Stimulated activated naive CD8-positive, alpha-beta T cell treated with anti-CD3 and anti-CD28 coated beads, Interleukin-15, Interleukin-2, amounts not matched to agents 100 ng/mL and 50 ng/mL, for 24 hours (primary cell): ENCODE data around the gene SECISBP2L.
A peak's percentile ranks its signal among the peaks of the same experiment; 100 is the strongest.

Experiments
- H3K27ac Mint-ChIP-seq: one replicate; pipeline ENCODE4 v1.8.0; 2021; ENCODE audit warnings: mild to moderate bottlenecking, mixed read lengths
- H3K27me3 Mint-ChIP-seq: one replicate; pipeline ENCODE4 v1.8.0; 2021; ENCODE audit warnings: mixed read lengths
- H3K36me3 Mint-ChIP-seq: one replicate; pipeline ENCODE4 v1.8.0; 2021; ENCODE audit warnings: low read depth, mixed read lengths
- H3K4me1 Mint-ChIP-seq: one replicate; pipeline ENCODE4 v1.8.0; 2021; ENCODE audit warnings: low read depth, mixed read lengths
- H3K4me3 Mint-ChIP-seq: one replicate; pipeline ENCODE4 v1.8.0; 2021; ENCODE audit warnings: mild to moderate bottlenecking, mixed read lengths
- H3K9me3 Mint-ChIP-seq: one replicate; pipeline ENCODE4 v1.8.0; 2021; ENCODE audit warnings: mixed read lengths

Gene SECISBP2L

DNA sequence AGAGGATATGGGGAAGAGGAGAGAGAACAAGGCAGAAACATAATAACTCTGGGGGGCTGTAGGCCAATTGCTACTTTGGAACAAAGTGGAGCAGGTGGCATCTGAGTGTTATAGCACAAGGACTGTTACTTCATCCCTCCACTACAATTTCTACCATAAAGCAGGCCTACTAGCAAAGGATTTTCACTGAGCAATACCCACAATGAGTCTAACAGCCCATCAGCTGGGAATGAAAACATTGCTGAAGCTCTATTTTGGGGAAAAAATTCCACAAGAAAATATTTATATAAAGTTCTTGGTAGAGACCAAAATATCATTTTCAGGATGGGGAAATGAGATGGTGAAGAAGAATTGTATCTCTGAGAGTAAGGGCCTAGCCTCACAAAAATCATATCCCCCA, 78.9 kb downstream of the SECISBP2L start:
- H3K27me3 Mint-ChIP-seq: peaks cover 28% of the 10 kb centered on the region
- peaks cover 3% of the 10 kb centered on the region for H3K9me3 Mint-ChIP-seq
- H3K27ac Mint-ChIP-seq: peak overlapping the region; percentile 94
- peaks cover 52% of the 10 kb centered on the region for H3K4me1 Mint-ChIP-seq
- no peaks in the 10 kb centered on the region for H3K36me3 Mint-ChIP-seq
- peak overlapping the region; percentile 60 for H3K4me3 Mint-ChIP-seq

DNA sequence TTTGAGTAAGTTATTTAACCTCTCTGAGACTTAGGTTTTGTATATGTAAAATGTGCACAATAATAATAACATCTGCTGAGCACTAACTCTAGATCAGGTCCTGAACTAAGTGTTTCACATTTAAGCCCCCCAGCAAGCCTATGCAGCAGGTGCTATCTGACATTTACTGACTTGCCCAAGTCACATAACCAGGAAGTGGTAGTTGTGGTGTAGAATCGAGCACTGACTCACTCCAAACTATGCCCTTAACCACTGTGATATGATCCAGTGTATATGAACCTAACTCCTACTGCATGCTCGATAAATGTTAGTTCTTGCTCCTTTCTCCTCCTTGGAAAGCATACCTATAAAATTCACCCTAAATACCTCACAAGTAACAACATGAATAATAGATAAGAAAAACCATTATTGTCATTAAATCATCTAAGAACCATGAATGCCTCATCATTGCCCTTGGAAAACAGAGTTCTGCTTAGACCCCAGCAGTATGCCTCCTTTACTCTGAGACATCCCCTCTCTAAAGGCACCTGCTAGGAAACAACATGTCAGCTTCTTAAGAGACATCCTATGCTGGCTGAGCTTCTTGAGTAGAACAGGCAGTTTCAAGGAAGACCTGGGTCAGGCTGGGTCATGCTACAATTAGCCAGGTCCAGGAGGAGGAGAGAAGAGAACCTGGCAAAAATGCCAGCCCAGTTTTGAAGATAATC, 79.5 kb downstream of the SECISBP2L start:
- Mint-ChIP-seq H3K4me3 (peak overlapping the region; percentile 60), H3K27me3 (peaks cover 33% of the 10 kb centered on the region), H3K9me3 (peaks cover 3% of the 10 kb centered on the region), H3K36me3 (no peaks in the 10 kb centered on the region), H3K4me1 (peaks cover 56% of the 10 kb centered on the region), H3K27ac (peak overlapping the region; percentile 94)

DNA sequence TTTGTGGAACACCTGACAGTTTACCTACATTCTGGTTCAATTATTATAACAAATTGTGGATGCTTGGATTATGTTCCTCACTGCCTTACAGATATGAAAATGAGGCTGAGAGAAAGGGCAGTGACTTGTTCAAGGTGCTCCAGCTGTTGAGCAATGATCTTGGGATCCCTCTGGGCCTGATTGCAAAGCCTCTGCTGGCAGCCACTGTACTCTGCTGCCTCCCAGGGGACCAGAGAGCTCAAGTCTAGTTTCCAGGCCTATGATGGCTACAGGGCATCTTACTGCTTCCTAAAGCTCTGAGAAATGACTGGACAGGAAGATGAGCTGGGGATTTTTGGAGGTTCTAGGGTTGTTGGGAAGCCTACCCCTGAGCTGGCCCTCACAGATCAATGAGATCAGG, 80.3 kb downstream of the SECISBP2L start:
- H3K27ac Mint-ChIP-seq: peak overlapping the region; percentile 94
- H3K4me1 Mint-ChIP-seq: peaks cover 63% of the 10 kb centered on the region
- H3K9me3 Mint-ChIP-seq: peaks cover 3% of the 10 kb centered on the region
- no peaks in the 10 kb centered on the region for H3K36me3 Mint-ChIP-seq
- H3K27me3 Mint-ChIP-seq: peaks cover 33% of the 10 kb centered on the region
- peak overlapping the region; percentile 60 for H3K4me3 Mint-ChIP-seq

DNA sequence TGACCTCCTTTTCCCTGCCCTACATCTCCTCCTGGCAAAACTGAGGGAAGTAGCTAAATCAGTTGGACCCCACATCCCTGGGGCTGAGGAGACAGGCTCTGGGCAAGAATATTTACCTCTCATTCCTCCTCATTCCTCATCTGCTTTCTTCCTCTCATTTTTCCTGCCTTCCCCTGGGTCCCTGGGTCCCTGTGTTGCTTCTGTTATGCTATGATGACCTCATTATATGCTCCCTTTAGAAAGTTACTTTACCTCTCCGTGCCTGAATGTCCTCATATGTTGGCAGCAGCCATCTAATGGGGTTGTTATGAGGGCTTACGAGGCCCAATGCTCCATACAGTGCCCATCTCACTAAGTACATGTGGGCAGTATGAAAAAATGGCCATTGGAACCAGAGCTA, 81.3 kb downstream of the SECISBP2L start:
- H3K27me3 Mint-ChIP-seq: peaks cover 31% of the 10 kb centered on the region
- peaks cover 57% of the 10 kb centered on the region for H3K4me1 Mint-ChIP-seq
- H3K4me3 Mint-ChIP-seq: peak overlapping the region; percentile 82
- no peaks in the 10 kb centered on the region for H3K36me3 Mint-ChIP-seq
- H3K27ac Mint-ChIP-seq: peak overlapping the region; percentile 87
- peaks cover 3% of the 10 kb centered on the region for H3K9me3 Mint-ChIP-seq

DNA sequence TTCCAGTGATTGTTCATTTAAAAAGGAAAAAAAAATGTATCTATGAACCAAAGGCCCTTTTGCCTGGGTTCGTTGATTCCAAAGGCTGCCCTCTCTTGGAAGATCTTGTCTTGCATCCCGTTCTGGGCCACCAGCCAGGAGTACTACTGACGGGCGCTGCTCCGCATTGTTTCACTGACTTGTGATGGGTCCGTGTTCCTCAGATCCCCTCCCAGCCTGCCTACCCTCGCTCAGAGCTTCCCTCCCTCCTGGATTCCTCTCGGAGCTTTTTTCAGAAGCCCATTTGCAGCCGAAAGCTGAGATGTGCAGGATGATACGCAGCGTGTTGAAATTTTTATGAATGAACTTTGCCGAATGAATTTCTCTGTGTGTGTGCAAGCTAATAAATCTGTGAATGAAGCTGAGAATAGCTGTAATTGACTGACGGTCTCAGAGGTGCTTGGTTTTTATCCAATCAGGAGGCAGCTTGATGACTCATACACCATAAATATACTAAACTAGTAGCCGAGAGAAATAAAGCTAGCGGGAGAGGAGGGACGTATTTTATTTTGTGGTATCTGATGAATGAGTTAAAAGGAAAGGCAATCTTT, 82.6 kb downstream of the SECISBP2L start, which contains the start of gene SHC4:
Gene SHC4, minus strand, starts transcription at position 396 of the 590 bp plus-strand sequence. CDS start 904 bp downstream, outside the sequence.
- peaks cover 41% of the 10 kb centered on the region for H3K27me3 Mint-ChIP-seq
- peak within 1 kb of the TSS; percentile 87 for H3K27ac Mint-ChIP-seq
- H3K4me1 Mint-ChIP-seq: peaks cover 57% of the 10 kb centered on the region
- no peaks in the 10 kb centered on the region for H3K36me3 Mint-ChIP-seq
- H3K4me3 Mint-ChIP-seq: peak within 1 kb of the TSS; percentile 82
- peaks cover 3% of the 10 kb centered on the region for H3K9me3 Mint-ChIP-seq

DNA sequence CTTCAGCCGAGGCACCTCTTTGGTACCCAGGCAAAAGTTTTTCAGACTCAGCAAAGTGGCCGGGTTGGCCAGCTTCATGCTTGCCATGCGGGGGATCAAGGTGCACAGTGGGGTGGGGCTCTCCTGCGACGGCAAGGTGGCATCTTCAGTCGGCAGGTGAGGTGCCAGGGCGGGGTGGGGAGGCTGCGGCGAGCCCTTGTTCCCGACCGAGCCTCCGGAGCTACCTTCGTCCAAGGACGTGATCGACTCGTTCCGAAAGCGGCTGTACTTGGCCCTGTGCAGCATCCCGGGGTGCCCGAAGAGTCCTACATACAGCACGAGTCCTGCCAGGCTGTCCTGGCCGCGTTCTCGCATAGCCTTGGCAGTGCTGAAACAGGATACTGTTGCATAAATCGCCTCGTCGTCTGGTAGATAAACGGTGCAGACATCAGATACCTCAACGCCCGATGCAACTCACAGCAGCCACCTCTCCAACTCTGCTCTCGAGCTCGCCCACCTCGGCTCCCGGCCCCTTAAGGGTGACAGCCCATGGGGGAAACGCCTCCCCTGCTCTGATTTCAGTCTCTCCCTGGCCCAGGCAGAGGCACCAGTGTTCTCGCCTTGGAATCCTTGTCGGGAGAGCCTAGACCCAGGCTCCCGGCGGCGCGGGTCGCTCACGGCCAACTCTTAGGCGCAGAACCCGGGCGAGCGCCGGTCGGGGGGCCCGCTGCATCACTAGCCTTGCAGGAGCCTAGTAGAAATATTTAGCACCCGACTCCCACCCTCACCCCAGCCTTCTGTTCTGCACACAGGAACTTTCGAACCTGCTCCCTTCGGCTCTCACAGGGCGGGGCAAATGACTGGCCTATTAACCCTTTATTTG, 83.4 kb downstream of the SECISBP2L start:
- peaks cover 57% of the 10 kb centered on the region for H3K4me1 Mint-ChIP-seq
- peaks cover 45% of the 10 kb centered on the region for H3K27me3 Mint-ChIP-seq
- H3K27ac Mint-ChIP-seq: no peak overlapping the region
- no peaks in the 10 kb centered on the region for H3K36me3 Mint-ChIP-seq
- peak overlapping the region; percentile 82 for H3K4me3 Mint-ChIP-seq
- H3K9me3 Mint-ChIP-seq: peaks cover 3% of the 10 kb centered on the region

DNA sequence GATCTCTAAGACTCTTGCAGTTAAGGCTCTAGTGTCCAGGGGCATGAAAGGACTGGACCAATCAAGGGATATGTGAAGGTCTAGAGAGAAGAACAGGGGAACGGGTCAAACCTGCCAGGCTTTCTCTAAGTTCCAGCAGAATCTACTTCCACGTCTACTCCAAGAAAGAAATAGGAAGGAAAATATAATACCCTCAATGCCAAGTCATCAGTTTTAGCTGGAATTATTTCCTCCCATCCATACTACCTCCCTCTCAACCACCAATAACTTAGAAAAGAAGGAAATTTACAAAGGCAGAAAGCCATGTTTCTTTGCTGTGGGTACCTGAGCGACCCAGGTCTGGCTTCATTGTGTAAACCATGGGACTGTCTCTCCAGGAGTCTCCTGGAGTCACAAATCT, 90.3 kb downstream of the SECISBP2L start:
- no peaks in the 10 kb centered on the region for H3K9me3 Mint-ChIP-seq
- H3K27ac Mint-ChIP-seq: no peak overlapping the region
- H3K36me3 Mint-ChIP-seq: peaks cover 4% of the 10 kb centered on the region
- no peak overlapping the region for H3K4me3 Mint-ChIP-seq
- H3K4me1 Mint-ChIP-seq: no peaks in the 10 kb centered on the region
- peaks cover 28% of the 10 kb centered on the region for H3K27me3 Mint-ChIP-seq

DNA sequence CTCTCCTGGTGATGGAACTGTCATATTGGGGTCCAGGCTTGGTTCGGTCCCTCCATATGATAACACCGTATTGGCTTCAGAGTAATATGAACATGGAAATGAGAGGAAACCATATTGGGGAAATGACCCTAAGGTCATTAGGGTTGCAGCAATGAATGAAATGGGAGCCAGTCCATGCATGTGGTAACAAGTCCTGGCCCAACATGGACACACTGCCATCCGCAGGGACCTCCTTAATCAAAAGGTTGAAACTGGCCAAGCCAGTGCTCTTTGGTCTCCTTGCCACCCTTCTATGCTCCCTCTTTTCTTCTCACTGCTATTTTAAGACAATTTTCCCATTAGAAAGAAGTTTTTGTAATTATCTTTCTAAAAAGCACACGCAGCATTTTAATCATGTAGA, 90.9 kb downstream of the SECISBP2L start:
- Mint-ChIP-seq H3K4me1 (no peaks in the 10 kb centered on the region), H3K27me3 (peaks cover 25% of the 10 kb centered on the region), H3K9me3 (no peaks in the 10 kb centered on the region), H3K4me3 (no peak overlapping the region), H3K36me3 (peaks cover 4% of the 10 kb centered on the region), H3K27ac (no peak overlapping the region)

DNA sequence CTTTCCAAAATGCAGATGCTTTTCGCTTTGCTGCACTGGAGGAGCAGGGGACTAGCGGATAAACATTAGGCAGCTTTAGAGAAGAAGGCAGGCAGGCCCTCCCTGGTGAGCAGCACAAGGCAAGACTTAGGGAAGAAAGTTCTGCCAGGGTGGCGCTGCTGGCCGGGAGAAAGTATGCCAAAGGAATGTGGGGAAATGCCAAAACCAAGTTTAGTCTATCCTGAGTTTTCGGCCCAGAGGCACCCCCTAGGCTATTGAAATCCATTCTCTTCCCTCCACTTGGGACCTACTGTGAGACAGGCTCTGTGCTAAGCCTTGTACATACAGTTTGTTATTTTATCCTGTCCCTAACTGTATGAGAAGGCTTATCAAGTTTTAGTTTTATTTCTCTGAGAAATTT, 91.7 kb downstream of the SECISBP2L start:
- H3K9me3 Mint-ChIP-seq: no peaks in the 10 kb centered on the region
- no peaks in the 10 kb centered on the region for H3K4me1 Mint-ChIP-seq
- no peak overlapping the region for H3K4me3 Mint-ChIP-seq
- H3K36me3 Mint-ChIP-seq: peaks cover 4% of the 10 kb centered on the region
- H3K27me3 Mint-ChIP-seq: peaks cover 20% of the 10 kb centered on the region
- no peak overlapping the region for H3K27ac Mint-ChIP-seq

DNA sequence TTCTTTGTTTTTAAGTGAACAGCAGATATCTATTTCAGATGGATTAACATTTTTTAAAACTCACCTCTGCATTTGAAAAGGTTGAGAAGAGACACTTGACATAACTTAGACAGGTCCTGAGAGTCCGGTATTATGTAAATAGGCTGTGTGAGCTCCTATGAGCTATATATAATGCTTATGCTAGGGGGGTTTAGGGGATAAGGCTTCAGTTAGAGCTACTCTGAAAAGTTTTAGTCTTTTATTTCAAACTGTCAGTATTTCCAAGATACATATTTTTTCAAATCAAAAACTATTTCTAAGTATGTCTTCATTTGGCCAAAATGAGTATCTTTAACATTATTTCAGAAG, 99.4 kb downstream of the SECISBP2L start:
- Mint-ChIP-seq H3K36me3 (no peaks in the 10 kb centered on the region), H3K27ac (no peak overlapping the region), H3K27me3 (peaks cover 30% of the 10 kb centered on the region), H3K9me3 (no peaks in the 10 kb centered on the region), H3K4me3 (no peak overlapping the region), H3K4me1 (peaks cover 25% of the 10 kb centered on the region)

DNA sequence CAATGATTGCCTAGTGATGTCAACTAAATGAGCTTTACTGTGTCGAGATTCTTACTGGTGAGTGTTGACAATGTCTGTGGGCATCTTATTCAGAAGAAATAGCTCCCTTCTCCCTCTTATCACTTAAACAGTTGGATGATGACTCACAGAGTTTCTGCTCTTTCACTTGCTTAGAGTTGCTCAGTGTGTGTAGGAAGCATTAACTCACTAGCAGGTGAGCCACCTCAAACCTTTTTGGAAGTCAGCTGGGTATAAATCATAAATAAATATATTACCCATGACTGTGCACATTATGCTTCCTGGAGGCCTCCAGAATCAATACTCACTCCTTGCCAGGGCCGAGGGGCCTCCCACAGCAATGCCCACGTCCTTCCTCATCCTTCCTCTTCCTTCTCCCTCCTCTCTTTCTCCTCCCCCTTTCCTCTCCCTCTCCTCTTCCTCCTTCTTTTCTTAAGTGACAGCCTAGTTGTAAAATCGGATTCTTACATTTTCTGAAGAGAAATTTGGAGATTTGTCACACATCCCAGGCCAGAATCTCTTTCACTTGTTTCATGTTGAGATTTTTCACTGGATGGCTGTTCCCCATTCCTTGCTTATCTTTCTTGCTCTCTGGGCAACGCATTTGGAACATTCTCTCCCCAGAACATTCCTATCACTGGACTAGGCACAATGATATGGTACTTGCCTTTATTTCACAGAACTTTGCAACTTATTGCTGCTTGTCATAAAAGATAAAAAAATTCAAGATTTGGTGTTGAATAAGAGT, 100.0 kb downstream of the SECISBP2L start:
- H3K4me1 Mint-ChIP-seq: peaks cover 30% of the 10 kb centered on the region
- no peaks in the 10 kb centered on the region for H3K9me3 Mint-ChIP-seq
- H3K27me3 Mint-ChIP-seq: peaks cover 30% of the 10 kb centered on the region
- no peak overlapping the region for H3K4me3 Mint-ChIP-seq
- H3K36me3 Mint-ChIP-seq: no peaks in the 10 kb centered on the region
- H3K27ac Mint-ChIP-seq: peak overlapping the region; percentile 67

DNA sequence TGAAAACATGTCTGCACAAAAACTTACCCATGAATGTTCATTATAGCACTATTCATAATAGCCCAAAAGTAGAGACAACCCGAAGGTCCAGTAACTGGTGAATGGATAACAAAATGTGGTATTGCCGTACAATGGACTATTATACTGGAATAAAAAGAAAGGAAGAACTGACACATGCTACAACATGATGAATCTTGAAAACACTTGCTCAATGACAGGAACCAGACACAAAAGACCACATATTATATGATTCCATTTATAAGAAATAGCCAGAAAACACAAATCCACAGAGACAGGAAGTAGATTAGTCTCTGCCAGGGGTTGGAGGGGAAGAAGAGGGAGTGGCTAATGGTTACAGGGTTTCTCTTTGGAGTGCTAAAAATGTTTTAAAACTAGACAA, 100.9 kb downstream of the SECISBP2L start:
- H3K27me3 Mint-ChIP-seq: peaks cover 38% of the 10 kb centered on the region
- H3K27ac Mint-ChIP-seq: peak overlapping the region; percentile 78
- peaks cover 4% of the 10 kb centered on the region for H3K9me3 Mint-ChIP-seq
- no peaks in the 10 kb centered on the region for H3K36me3 Mint-ChIP-seq
- H3K4me3 Mint-ChIP-seq: no peak overlapping the region
- H3K4me1 Mint-ChIP-seq: peaks cover 39% of the 10 kb centered on the region

DNA sequence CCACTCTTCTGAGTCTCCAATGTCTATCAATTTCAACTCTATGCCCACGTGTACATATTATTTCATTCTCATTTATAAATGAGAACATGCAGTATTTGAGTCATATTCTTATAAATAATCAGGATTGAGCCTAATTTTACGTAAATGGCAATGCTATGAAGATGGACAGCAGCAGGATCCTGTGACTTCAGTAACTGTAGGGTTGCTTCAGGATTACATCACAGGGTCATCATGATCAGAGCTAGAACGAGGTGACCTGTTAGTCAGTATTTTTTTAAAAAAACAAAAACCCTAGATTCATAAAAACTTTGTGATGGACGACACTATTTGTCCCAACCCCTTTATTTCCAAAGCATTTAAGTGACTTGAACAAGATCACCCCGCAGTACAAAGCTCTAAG, 104.3 kb downstream of the SECISBP2L start:
- H3K36me3 Mint-ChIP-seq: no peaks in the 10 kb centered on the region
- peaks cover 44% of the 10 kb centered on the region for H3K27me3 Mint-ChIP-seq
- no peak overlapping the region for H3K27ac Mint-ChIP-seq
- H3K4me3 Mint-ChIP-seq: no peak overlapping the region
- H3K9me3 Mint-ChIP-seq: peaks cover 4% of the 10 kb centered on the region
- peaks cover 58% of the 10 kb centered on the region for H3K4me1 Mint-ChIP-seq

DNA sequence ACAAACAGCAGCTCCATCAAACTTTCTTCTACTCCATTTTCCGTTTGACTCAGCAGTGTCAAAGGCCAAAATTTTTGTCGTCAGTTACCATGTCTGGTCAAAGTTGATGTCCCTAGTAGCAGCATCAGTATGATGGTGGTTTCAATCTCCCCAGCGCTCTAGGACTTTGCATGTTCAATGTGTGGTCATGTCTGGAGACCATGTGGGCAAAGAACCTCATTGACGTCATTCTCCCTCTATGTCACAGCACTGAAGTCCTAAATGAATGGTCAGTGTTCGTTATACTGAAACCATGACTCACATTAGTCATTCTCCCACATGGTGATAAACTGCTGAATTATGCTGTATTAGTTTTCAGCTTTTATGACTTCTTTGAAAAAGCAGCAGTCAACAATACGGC, 105.7 kb downstream of the SECISBP2L start:
- Mint-ChIP-seq H3K36me3 (no peaks in the 10 kb centered on the region), H3K4me3 (no peak overlapping the region), H3K9me3 (peaks cover 4% of the 10 kb centered on the region), H3K27me3 (peaks cover 58% of the 10 kb centered on the region), H3K27ac (peak overlapping the region; percentile 29), H3K4me1 (peaks cover 48% of the 10 kb centered on the region)
